Mucosa of gallbladder (tissue), 1 donor: ENCODE data around the gene DNASE2B. TPM values are rescaled to one million over a fixed set of nuclear protein-coding genes. Genes with fewer than 3 reads are reported as not detected.

Source experiments
- DNase-seq: peaks from one replicate; pipeline ENCODE4 v3.0.0-alpha.2; 2020; ENCODE audit warnings: low spot score
- total RNA-seq: library from RNA; stranded (reverse); gene quantifications from one replicate; pipeline ENCODE4 v1.2.1, GENCODE V29; 2021
- donor health status: DM: no; HTN: no; CAD: no.

DNASE2B gene, protein sequence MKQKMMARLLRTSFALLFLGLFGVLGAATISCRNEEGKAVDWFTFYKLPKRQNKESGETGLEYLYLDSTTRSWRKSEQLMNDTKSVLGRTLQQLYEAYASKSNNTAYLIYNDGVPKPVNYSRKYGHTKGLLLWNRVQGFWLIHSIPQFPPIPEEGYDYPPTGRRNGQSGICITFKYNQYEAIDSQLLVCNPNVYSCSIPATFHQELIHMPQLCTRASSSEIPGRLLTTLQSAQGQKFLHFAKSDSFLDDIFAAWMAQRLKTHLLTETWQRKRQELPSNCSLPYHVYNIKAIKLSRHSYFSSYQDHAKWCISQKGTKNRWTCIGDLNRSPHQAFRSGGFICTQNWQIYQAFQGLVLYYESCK
- total RNA-seq, result 0.17 TPM

GRCh38 chr1:84398175-84399155 is at the start of gene DNASE2B:
TSS of gene DNASE2B (plus strand) at chr1:84398484. CDS start at chr1:84398565, 81 bp downstream.
- no peak for DNase-seq

- DNase-seq, result no peak
These were observed 49.5 kb upstream of the DNASE2B start for GRCh38 chr1:84348759-84349158.

DNA sequence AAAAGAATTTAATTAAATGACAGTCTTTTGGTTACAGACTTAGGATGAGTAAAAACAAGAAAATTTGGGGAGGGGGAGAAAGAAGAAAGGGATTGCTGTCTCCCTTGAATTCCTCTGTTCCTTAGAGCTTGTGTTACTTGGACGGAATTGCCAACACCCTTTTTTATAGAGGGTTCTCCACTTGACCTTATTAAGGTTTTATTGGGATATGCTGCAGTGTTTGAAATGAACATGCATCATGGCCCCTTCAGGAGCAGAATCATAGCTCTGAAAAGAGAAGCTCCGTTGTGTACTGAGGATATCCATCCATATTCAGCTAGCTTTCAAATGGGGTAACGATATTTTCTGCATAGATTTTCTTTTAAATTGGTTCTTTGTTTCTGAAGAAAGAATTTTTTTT is 48.2 kb upstream of the DNASE2B start:
- no peak for DNase-seq

GRCh38 chr1:84350550-84350949 is 47.7 kb upstream of the DNASE2B start:
- DNase-seq, result no peak

DNA sequence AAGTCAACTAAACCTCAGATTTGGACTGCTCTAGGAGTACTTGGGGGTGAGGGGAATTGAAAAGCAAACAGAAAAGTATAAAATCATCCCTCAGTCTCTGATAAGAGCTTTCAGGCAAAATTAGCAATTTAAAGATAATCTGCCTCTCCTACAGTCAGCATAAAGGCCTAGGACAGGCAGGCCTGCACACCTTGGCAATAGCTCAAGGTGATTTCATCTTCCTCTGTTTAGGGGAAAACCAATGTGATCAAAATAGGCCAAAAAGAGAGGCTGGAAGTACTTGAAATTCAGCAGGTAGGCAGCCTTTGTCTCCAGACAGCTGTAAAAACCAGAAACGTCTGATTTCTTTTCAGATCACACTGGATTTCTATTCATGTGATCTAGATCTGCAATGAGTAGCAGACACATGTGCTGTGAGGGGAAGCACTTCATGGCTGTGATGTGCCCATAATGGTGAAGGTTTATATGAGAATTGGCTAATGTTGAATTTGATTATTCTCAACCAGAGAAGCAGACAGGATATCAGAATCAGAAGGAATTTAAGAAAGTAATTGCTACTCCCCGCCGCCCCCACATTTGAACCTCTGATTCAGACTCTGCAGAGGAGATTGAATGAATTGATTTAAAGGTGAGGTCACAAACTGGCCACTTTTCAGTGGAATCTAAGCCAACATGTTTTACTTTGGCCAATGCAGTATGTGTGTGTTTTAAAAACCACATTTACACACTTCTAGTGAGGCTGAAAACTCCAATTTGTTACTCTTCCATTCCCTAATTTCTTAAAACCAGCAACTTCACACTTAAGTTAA is 45.8 kb upstream of the DNASE2B start:
- no peak for DNase-seq

DNA sequence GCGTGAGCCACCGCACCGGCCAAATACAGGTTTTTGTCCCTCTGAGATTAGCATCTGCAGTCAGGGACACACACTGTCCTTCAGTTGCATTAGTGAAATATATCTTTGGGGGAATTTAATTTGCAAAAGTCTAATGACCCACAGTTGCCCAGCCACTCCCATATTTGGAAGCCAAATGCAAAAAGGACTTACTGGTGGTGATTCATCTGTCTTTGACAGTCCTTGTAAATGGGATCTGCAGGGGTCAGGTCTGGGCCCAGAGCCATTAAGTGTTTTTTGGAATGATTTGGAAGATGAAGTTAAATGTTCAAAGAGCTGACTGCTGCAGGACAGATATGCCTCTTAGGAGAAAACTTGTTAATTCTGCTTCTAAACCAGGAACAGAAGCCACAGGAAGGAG is 44.6 kb upstream of the DNASE2B start:
- DNase-seq, result no peak

GRCh38 chr1:84355556-84355955 is 42.7 kb upstream of the DNASE2B start:
- no peak for DNase-seq

GRCh38 chr1:84356881-84357280 is 41.4 kb upstream of the DNASE2B start:
- DNase-seq, result no peak

DNA sequence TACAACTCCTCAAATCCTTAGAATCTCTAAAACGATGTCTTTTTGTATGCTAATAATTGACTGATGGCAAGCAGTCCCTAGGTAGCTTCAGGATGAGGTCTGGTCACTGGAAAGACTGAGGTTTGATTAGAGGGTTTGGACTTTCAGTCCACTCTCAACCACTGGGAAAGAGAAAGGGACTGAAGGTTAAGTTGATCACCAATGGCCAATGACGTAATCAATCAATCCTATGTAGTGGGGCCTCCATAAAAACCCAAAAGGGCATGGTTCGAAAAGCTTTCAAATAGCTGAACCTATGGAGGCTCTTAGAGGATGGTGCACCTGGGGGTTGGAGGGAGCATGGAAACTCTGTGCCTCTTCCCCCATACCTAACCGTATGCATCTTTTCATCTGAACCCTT is 39.6 kb upstream of the DNASE2B start:
- DNase-seq, result no peak

DNA sequence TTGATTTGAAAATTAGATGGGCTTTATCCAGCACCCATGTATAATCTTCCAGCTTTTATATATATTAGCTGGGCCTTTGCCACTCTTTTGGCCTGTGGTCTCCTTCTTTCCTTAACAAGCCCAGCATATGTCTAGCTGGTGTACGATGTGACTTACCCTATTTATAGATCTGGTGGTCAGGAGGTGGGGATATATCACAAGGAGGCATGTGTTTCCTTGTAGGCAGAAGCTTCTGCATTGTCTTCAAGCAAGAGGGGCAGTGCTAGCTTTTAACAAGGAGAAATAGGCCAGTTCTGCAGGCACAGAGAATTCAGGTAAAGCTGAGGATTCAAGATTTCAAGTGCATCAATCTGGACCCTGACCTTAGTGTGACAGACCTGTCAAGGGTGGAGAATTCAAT is 38.0 kb upstream of the DNASE2B start:
- DNase-seq, result no peak

DNA sequence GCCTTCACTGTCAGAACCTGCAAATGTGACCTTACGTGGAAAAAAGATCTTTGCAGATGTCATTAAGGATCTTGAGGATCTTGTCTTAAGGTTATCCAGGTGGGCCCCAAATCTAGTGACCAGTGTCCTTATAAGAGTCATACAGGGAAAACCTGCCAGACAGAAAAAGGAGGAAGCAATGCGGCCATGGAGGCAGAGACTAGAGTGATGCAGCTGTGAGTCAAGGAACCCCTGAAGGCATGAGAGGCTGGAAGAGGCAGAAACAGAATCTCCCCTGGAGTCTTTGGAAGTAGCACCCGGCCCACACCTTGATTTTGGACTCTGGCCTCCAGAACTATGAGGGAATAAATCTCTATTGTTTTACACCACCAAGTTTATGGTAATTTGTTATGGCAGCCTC is 36.5 kb upstream of the DNASE2B start:
- no peak for DNase-seq

GRCh38 chr1:84363019-84363418 is 35.3 kb upstream of the DNASE2B start:
- no peak for DNase-seq

- DNase-seq, result no peak
These were observed 34.7 kb upstream of the DNASE2B start for GRCh38 chr1:84363622-84364021.

- peak; percentile 64 for DNase-seq
These were observed 32.8 kb upstream of the DNASE2B start for GRCh38 chr1:84365225-84366221.

DNA sequence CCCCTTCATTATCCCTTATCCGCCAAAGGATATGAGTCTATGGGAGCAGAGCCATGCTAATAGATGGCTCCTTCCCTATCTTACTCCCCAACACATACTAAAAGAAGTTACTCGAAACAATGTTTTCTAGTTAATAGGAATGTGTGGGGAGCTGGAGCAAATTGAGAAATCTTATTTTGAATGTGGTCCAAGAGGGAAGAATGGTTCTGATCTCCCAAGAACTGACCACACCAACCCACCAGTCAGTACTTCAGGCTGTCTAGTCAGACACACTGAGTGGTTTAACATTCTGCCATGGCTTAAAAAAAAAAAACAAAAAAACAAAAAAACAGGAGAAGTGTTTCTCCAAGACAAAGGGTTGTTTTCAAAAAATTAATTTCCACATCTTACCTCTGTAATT is 31.5 kb upstream of the DNASE2B start:
- DNase-seq, result no peak

DNA sequence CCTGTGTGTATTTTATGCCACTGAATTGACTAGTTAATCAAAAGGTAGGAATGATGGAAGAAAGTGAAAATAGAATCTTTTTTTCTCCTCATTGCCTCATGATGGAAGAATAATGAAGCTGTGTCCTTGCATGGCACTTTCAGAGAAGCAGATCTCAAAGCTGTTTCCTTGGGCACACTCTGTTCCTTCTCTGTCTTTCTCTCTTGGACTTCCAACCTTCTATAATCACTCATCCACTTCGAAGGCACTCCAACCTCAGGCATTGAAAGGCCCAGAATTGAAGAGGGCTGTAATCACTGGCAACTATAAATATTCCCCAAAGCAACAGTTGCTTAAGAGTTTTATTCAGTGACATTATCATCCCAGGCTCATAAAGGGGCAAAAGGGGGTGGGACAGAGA is 31.1 kb upstream of the DNASE2B start:
- DNase-seq, result no peak

- no peak for DNase-seq
These were observed 29.8 kb upstream of the DNASE2B start for GRCh38 chr1:84368441-84368840.

- no peak for DNase-seq
These were observed 28.0 kb upstream of the DNASE2B start for GRCh38 chr1:84370266-84370665.

DNA sequence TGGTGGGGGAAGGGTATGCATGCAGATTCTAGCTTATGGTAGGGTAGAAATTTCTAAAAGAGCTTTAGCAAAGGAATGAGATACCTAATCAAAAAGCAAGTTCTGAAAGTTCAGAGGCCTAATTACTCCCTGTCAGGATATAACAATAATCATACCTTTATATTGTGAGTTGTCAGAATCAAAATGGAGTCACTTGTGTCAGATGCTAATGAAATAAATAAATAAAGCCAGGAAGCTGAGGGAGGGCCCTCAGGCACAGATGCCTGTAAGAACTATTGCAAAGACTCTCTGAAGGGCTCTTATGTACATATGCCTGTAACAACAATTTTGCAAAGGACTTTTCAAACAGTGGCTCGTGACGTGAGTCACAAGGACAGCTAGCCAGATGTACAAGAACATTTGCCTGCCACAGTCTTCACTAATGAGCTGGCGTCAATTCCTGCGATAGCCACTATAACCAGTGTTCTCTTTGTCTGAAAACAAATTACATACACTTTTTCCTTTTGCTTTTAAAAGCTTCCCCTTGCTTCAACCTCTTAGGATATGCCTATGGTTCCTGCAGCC is 27.4 kb upstream of the DNASE2B start:
- no peak for DNase-seq

- no peak for DNase-seq
These were observed 24.7 kb upstream of the DNASE2B start for GRCh38 chr1:84373436-84374141.
